SK-N-MC (cell line): ENCODE measurements around the gene MYO5B.

ENCODE experiments used
- FOXP2 ChIP-seq: optimal IDR thresholded peaks from 2 replicates; pipeline ENCODE3; 2011; ENCODE audit warnings: mild to moderate bottlenecking, moderate library complexity; ENCODE audit not compliant: insufficient read depth; ENCODE audit errors: extremely low read length, control extremely low read depth
- POLR2AphosphoS5 ChIP-seq: IDR thresholded peaks from 2 replicates; pipeline ENCODE4 v1.6.1; 2012; ENCODE audit warnings: mild to moderate bottlenecking, low read depth, low read length, borderline replicate concordance

DNA sequence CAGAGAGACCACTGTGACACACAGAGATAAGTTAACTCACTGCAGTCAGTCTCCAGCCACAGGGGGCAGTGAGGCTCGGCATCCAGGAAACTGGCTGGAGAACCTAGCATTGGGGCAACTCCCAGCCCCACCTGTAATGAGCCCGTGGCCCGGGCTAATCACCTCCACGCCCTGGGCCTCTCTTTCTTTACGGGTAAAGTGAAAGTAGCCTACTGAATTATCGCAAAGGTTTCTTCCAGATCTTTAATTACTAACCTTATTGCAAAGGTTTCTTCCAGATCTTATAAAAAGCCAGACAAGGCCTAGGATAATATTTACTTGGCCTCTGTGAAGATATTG lies 336.0 kb downstream of the MYO5B start:
- no peak for TF ChIP-seq POLR2AphosphoS5
- no peak for TF ChIP-seq FOXP2
